Subcutaneous preadipocyte (primary cell): ENCODE data around the gene CIAO1. TPM values are rescaled to one million over a fixed set of nuclear protein-coding genes. Genes with fewer than 3 reads are reported as not detected.

Experiments
- total RNA-seq: library from RNA; depleted of rRNA; stranded (reverse); fragments of >200 nt; gene quantifications from 2 replicates; pipeline ENCODE4 v1.2.3, GENCODE V29; 2012

CIAO1 gene
- 112 TPM in 2 replicates for total RNA-seq

DNA sequence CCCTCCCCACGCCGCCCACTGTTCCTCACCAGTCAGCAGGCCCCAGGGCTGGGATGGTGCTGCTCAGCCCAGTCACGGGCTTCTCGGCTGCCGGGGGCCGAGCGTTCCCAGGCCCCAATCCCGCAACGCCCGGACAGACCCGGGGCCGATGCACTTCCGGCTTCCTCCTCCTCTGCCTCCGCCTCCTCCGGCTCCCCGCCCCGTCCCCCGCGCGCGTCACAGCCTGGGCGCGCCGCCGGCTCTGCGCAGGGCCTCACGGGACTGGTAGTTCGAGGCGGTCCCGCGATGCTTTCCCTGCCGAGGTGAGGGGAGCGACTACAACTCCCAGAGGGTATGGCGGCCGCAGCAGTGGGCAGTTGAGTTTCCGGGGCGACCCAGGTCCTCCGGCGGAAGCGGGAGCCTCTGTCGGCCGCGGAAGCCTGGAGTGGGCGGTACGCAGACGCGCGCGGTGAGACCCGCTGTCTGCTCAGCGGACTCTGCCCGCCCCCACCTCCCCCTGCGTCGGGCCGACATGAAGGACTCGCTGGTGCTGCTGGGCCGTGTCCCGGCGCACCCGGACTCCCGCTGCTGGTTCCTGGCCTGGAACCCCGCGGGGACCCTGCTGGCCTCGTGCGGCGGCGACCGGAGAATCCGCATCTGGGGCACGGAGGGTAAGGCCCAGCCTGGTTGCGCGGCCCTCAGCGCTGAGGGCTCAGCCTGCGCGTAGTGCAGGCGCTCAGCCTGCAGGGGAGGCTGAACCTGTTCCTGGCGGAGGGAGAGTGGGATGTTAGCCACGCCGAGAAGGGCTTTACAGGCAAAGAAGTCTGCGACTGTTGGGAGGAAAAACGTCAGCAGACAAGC lies at the start of gene CIAO1, which contains the start of gene TMEM127:
TSS of gene CIAO1 (plus strand) at position 386 of the 840 bp plus-strand sequence. CDS start at position 512, 126 bp downstream.
TSS of gene TMEM127 (minus strand) at position 158 of the 840 bp plus-strand sequence. CDS start 616 bp downstream, outside the sequence.

DNA sequence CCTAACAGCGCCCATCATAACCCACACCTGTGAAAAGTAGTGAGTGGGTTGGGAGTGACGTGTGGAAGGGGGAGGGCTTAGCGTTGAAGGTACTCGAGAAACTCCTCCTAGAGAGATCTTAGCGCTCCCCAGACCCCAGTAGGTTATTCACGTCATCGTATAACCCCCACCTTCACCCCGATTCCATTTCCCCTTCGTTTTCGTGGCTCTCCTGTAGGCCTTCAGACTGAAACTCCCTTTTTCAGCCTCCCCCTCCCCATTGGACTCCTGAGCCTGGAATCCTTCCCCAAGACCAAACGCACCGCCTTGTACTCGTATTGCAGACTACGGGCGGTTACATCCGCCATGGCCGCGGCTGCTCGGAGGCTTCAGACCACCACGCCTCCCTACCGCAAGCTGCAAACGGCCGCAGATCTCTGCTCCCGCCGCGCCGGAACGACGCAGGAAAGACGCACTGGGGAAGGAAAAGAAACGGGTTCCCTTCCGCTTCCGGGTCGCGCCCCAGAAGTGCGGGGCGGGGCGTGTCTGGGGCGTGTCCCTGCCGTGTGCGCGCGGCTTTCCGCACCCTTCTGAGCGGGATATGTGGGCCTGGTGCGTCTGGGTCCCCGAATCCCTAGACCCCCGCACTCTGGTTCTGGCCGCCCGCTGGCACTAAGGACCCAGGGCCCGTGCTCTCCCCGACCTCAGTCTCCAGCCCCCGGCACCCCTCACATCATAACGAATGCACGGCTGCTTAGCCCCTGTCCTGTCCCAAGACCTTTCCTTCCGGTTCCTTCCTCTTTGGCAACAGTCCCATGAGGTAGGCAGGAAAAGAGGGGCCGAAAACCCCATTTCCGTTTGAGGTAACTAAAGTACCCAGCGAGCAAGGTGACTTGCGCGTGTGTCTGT lies 39.3 kb downstream of the CIAO1 start, which contains the start of gene SNRNP200:
TSS of gene SNRNP200 (minus strand) at position 456 of the 888 bp plus-strand sequence. CDS start at position 347, 109 bp downstream.

Other genes with a start within 250 kb of the CIAO1 start
- 12.5 and 21.7 TPM in 2 replicates for gene GPAT2, start 231.3 kb upstream of the CIAO1 start, total RNA-seq
- not detected in 2 replicates for gene ADRA2B, start 149.7 kb upstream of the CIAO1 start, total RNA-seq
- gene ASTL, start 127.7 kb upstream of the CIAO1 start, total RNA-seq: not detected in 2 replicates
- gene DUSP2, start 120.8 kb upstream of the CIAO1 start, total RNA-seq: 0.37 and 0.78 TPM in 2 replicates
- 143 and 186 TPM in 2 replicates for gene STARD7, start 57.4 kb upstream of the CIAO1 start, total RNA-seq
- gene TMEM127, start 228 bp upstream of the CIAO1 start, total RNA-seq: 19.5 and 22.7 TPM in 2 replicates
- gene SNRNP200, start 39.3 kb downstream of the CIAO1 start, total RNA-seq: 37.1 and 47.3 TPM in 2 replicates
- 1.8 and 2.3 TPM in 2 replicates for gene ITPRIPL1, start 59.1 kb downstream of the CIAO1 start, total RNA-seq
- 12.1 and 22.3 TPM in 2 replicates for gene NCAPH, start 69.5 kb downstream of the CIAO1 start, total RNA-seq
- gene NEURL3, start 239.1 kb downstream of the CIAO1 start, total RNA-seq: not detected in 2 replicates